Raji (cell line): ENCODE data around the gene BBS7.

Experiments used
- POLR2A ChIP-seq: IDR thresholded peaks from 2 replicates; pipeline ENCODE4 v1.6.1; 2011; ENCODE audit warnings: low read depth, low read length, control low read depth; ENCODE audit not compliant: insufficient read depth

BBS7 gene

GRCh38 chr4:121806411-121806810, 63.9 kb downstream of the BBS7 start:
- no peak for TF ChIP-seq POLR2A

- TF ChIP-seq POLR2A: no peak
Observed at GRCh38 chr4:121801715-121802075, 68.6 kb downstream of the BBS7 start.

DNA sequence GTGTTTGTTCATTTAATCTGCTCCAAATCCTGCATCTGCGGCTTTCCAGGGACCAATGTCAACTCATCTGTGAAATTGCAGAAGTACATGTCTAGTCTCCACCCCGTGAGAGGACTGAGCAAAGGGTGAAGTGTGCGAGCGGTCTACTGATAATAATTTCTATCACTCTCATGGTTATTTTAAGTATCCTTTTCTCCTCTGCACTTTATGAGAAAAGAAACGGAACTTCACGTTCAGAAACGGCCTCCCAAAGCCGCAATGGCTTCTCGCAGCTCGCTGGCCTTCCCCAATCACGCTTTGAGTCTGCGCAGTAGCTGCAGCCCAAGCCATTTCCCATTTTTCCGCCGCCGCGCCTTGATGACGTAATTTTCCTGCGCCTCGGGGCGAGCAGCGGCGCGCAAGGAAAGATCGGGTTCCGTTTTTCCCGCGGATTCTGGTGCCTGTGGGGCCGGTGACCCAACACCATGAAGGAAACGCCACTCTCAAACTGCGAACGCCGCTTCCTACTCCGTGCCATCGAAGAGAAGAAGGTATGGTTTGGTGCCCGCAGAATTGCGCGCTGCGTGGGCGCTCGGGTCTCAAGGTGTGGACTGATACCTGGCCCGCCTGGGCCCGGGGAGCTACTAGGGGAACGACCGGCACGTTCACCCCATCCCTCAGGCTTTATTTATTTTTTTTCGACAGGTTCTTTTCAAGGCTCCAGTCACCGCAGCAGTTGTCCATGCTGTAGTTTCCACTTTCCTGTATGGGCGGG, 69.1 kb downstream of the BBS7 start, which contains the start of gene EXOSC9:
EXOSC9 (plus strand) TSS at position 363 of the 754 bp plus-strand sequence; CDS start at position 465, 102 bp downstream.
- peak; percentile 92 for TF ChIP-seq POLR2A

- TF ChIP-seq POLR2A: no peak
Observed at GRCh38 chr4:121800638-121800960, 69.7 kb downstream of the BBS7 start.

DNA sequence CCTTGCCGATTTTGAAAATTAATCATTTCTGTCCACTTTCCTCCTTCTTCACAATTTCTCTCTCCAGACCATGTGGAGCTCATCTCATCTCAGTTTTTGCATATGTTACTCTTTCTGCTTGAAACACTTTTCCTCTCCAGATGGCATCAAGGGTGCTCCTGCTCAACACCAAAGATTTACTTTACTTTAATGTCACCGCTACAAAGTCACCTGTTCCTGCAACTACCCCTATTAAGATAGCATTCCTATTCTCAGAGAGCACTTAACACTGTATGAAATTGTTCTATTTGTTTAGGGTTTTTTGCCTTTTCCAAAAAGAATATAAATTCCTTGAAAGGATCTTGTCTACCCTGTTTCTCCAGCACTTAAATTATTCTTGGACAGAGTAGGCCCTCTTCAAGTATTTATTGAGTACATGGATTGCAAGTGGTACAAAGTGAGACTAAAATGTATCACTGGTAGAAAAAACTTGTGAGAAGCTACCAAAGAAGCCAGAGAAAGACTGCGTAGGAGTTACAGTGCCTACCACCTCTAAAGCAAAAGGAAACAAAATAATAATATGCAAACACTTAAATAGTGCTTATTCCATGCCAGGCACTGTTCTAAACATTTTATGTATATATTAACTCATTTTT, 70.3 kb downstream of the BBS7 start:
- TF ChIP-seq POLR2A: no peak

GRCh38 chr4:121799208-121799823, 71.0 kb downstream of the BBS7 start:
- TF ChIP-seq POLR2A: no peak

- no peak for TF ChIP-seq POLR2A
Observed at GRCh38 chr4:121796283-121796682, 74.0 kb downstream of the BBS7 start.

DNA sequence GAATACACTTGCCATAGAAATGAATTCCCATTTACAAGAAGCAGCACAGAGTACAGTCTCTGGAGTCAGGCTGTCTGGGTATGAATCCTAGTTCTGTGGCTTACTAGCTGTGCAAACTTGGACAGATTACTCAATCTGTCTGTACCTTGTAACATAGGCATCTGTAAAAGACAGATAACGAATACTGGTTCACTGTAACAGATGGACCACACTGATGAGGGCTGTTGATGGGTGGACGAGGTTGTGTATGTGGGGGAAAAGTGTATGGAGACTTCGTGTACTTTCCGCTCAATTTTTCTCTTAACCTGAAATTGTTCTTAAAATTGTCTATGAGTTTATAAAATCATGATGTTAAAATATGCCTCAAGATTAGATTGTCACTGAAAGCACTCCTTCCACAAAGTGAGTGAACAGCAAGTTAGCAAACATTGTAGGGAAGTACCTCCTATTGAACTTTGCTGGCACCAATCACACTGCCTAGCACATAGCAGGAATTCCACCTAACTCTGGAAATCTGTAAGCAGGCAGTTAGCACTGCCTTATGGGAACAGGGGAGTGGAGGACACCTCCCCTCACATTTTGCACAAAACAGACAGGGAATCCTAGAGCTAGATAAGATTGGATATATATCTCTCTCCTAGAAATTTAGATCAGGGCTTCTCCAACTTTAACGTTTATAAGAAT, 75.6 kb downstream of the BBS7 start:
- TF ChIP-seq POLR2A: no peak

DNA sequence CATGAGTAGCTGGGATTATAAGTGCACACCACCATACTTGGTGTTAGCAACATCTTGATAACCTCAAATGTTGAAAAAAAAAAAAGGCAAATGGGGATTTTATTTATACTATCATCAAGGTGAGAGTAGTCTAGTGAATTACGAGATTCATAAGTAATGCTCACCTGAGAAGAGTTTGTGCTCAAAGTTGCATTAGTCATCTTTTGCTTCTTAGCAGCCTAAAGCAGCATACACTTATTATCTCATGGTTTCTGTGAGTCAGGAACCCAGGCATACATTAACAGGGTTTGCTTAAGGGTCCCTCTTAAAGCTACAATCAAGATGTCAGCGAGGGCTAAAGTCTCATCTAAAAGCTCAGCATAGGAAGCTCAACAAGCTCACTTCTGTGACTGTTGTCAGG, 77.3 kb downstream of the BBS7 start:
- TF ChIP-seq POLR2A: no peak

GRCh38 chr4:121791481-121791880, 78.8 kb downstream of the BBS7 start:
- no peak for TF ChIP-seq POLR2A

GRCh38 chr4:121790976-121791375, 79.3 kb downstream of the BBS7 start:
- no peak for TF ChIP-seq POLR2A

DNA sequence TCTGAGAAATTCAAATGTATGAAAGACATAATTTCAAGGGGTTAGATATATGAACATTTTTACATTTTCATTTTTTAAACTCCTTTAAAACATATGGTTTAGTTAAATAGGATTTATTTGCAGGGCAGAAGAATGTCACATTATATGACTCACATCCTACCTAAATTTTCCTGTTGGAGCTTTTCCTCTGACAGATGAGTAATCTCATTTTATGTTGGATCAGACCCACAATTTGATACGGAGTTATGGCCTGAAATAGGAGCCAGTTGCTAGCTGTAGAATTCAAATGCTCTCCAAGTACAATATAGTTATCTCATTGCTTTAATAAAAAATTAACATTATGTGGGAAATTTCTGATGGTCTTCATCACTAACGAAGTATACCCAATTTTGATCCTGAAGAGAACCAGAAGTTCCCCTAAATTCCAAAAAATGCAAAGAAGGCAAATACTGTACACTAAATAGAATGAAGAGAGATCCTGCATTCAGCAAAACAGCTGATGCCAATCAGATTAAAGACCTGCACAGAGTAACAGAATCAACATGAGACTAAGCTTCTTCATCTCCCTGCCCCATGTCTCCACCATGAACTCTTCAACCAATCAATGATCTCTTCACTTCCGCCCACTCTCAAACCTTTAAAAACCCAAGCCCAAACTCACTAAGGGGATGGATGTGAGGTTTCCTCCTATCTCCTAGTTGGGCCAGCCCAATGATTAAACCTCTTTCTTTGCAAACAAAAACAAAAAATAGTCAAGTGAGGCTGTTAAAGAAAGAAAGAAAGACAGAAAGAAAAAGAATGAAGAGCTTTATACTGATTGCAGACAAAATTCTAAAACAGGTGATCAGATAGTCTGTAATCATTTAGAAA, 80.1 kb downstream of the BBS7 start:
- no peak for TF ChIP-seq POLR2A

GRCh38 chr4:121789455-121789854, 80.8 kb downstream of the BBS7 start:
- no peak for TF ChIP-seq POLR2A

GRCh38 chr4:121788896-121789295, 81.4 kb downstream of the BBS7 start:
- TF ChIP-seq POLR2A: no peak

DNA sequence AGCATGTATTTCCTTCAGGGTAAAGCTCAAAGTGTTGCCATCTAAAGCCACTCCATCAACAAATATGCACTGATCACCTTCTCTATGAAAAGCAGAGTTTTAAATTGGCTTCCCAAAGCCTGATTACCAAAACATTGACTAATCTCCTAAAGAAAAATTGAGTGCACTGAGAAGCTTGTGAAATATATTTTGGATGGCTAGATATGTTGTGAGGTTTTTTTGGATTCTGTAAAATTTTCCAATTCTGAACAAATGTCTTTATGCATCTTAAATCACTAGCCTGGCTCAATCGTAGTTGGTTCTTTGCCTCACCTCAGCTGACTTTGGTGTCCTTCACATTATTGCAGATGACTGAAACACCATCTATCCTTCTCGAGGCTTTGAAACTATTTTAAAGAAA, 84.1 kb downstream of the BBS7 start:
- TF ChIP-seq POLR2A: no peak
